ENCODE data around the gene ALPK3. TPM values are rescaled to one million over a fixed set of nuclear protein-coding genes. Genes with fewer than 3 reads are reported as not detected.
"Not testable (repeated sequence)": the region's sequence is repeated elsewhere in the genome, so short reads cannot be mapped to it uniquely, and the experiment has no call there.

Gene ALPK3
- polyA plus RNA-seq, 2 donors, result 1.8 to 10.5 TPM

- 85% methylated on average over 5 of the region's 5 CpGs for WGBS, 2 donors
- Histone ChIP-seq H3K4me1 (ENCODE audit: control insufficient read depth in 2 of 2, insufficient read depth in 2 of 2, low read length in 1 of 2) (no peaks in the 10 kb centered on the region), H3K36me3 (ENCODE audit: control insufficient read depth in 2 of 2, insufficient read depth in 2 of 2, low read length in 1 of 2) (no peaks in the 10 kb centered on the region), H3K27me3 (ENCODE audit: control insufficient read depth in 1 of 2, insufficient read depth in 2 of 2, low read length in 2 of 2) (no peaks in the 10 kb centered on the region), H3K4me3 (ENCODE audit: low read depth in 1 of 2, low read length in 2 of 2) (no peak overlapping the region), H3K27ac (ENCODE audit: low read depth in 2 of 2, low read length in 1 of 2) (no peak overlapping the region), H3K9me3 (ENCODE audit: control insufficient read depth in 2 of 2, insufficient read depth in 1 of 2, low read depth in 1 of 2, low read length in 1 of 2) (no peaks in the 10 kb centered on the region)
These were observed 58.0 kb downstream of the ALPK3 start for GRCh38 chr15:84874981-84875699.

GRCh38 chr15:84876269-84876668, 59.1 kb downstream of the ALPK3 start:
- Histone ChIP-seq H3K9me3 (ENCODE audit: control insufficient read depth in 2 of 2, insufficient read depth in 1 of 2, low read depth in 1 of 2, low read length in 1 of 2) (no peaks in the 10 kb centered on the region), H3K27ac (ENCODE audit: low read depth in 2 of 2, low read length in 1 of 2) (no peak overlapping the region), H3K27me3 (ENCODE audit: control insufficient read depth in 1 of 2, insufficient read depth in 2 of 2, low read length in 2 of 2) (no peaks in the 10 kb centered on the region), H3K36me3 (ENCODE audit: control insufficient read depth in 2 of 2, insufficient read depth in 2 of 2, low read length in 1 of 2) (no peaks in the 10 kb centered on the region), H3K4me3 (ENCODE audit: low read depth in 1 of 2, low read length in 2 of 2) (no peak overlapping the region), H3K4me1 (ENCODE audit: control insufficient read depth in 2 of 2, insufficient read depth in 2 of 2, low read length in 1 of 2) (no peaks in the 10 kb centered on the region)

GRCh38 chr15:84877701-84878100, 60.5 kb downstream of the ALPK3 start:
- not testable (repeated sequence) for H3K27ac ChIP-seq (ENCODE audit: low read depth in 2 of 2, low read length in 1 of 2); H3K4me3 ChIP-seq (ENCODE audit: low read depth in 1 of 2, low read length in 2 of 2); H3K36me3 ChIP-seq (ENCODE audit: control insufficient read depth in 2 of 2, insufficient read depth in 2 of 2, low read length in 1 of 2); H3K4me1 ChIP-seq (ENCODE audit: control insufficient read depth in 2 of 2, insufficient read depth in 2 of 2, low read length in 1 of 2); H3K9me3 ChIP-seq (ENCODE audit: control insufficient read depth in 2 of 2, insufficient read depth in 1 of 2, low read depth in 1 of 2, low read length in 1 of 2); H3K27me3 ChIP-seq (ENCODE audit: control insufficient read depth in 1 of 2, insufficient read depth in 2 of 2, low read length in 2 of 2)
- WGBS, 2 donors, result 90 to 97% methylated on average over 3 of the region's 3 CpGs

- H3K36me3 ChIP-seq (ENCODE audit: control insufficient read depth in 2 of 2, insufficient read depth in 2 of 2, low read length in 1 of 2), result no peaks in the 10 kb centered on the region
- no peaks in the 10 kb centered on the region for H3K9me3 ChIP-seq (ENCODE audit: control insufficient read depth in 2 of 2, insufficient read depth in 1 of 2, low read depth in 1 of 2, low read length in 1 of 2)
- H3K27ac ChIP-seq (ENCODE audit: low read depth in 2 of 2, low read length in 1 of 2), result no peak overlapping the region
- H3K4me3 ChIP-seq (ENCODE audit: low read depth in 1 of 2, low read length in 2 of 2), result no peak overlapping the region
- no peaks in the 10 kb centered on the region for H3K27me3 ChIP-seq (ENCODE audit: control insufficient read depth in 1 of 2, insufficient read depth in 2 of 2, low read length in 2 of 2)
- H3K4me1 ChIP-seq (ENCODE audit: control insufficient read depth in 2 of 2, insufficient read depth in 2 of 2, low read length in 1 of 2), result no peaks in the 10 kb centered on the region
- 44 to 48% methylated on average over 4 of the region's 4 CpGs for WGBS, 2 donors
These were observed 61.3 kb downstream of the ALPK3 start for GRCh38 chr15:84878504-84878903.

GRCh38 chr15:84879088-84879780, 62.1 kb downstream of the ALPK3 start:
- 90 to 91% methylated on average over 11 of the region's 11 CpGs for WGBS, 2 donors
- no peaks in the 10 kb centered on the region for H3K27me3 ChIP-seq (ENCODE audit: control insufficient read depth in 1 of 2, insufficient read depth in 2 of 2, low read length in 2 of 2)
- no peaks in the 10 kb centered on the region for H3K36me3 ChIP-seq (ENCODE audit: control insufficient read depth in 2 of 2, insufficient read depth in 2 of 2, low read length in 1 of 2)
- H3K4me1 ChIP-seq (ENCODE audit: control insufficient read depth in 2 of 2, insufficient read depth in 2 of 2, low read length in 1 of 2), result no peaks in the 10 kb centered on the region
- no peaks in the 10 kb centered on the region for H3K9me3 ChIP-seq (ENCODE audit: control insufficient read depth in 2 of 2, insufficient read depth in 1 of 2, low read depth in 1 of 2, low read length in 1 of 2)
- H3K4me3 ChIP-seq (ENCODE audit: low read depth in 1 of 2, low read length in 2 of 2), result no peak overlapping the region
- H3K27ac ChIP-seq (ENCODE audit: low read depth in 2 of 2, low read length in 1 of 2), result no peak overlapping the region

- WGBS, 2 donors, result 82 to 88% methylated on average over 3 of the region's 3 CpGs
- no peaks in the 10 kb centered on the region for H3K9me3 ChIP-seq (ENCODE audit: control insufficient read depth in 2 of 2, insufficient read depth in 1 of 2, low read depth in 1 of 2, low read length in 1 of 2)
- no peak overlapping the region for H3K27ac ChIP-seq (ENCODE audit: low read depth in 2 of 2, low read length in 1 of 2)
- H3K36me3 ChIP-seq (ENCODE audit: control insufficient read depth in 2 of 2, insufficient read depth in 2 of 2, low read length in 1 of 2), result no peaks in the 10 kb centered on the region
- H3K27me3 ChIP-seq (ENCODE audit: control insufficient read depth in 1 of 2, insufficient read depth in 2 of 2, low read length in 2 of 2), result no peaks in the 10 kb centered on the region
- no peaks in the 10 kb centered on the region for H3K4me1 ChIP-seq (ENCODE audit: control insufficient read depth in 2 of 2, insufficient read depth in 2 of 2, low read length in 1 of 2)
- no peak overlapping the region for H3K4me3 ChIP-seq (ENCODE audit: low read depth in 1 of 2, low read length in 2 of 2)
These were observed 62.9 kb downstream of the ALPK3 start for GRCh38 chr15:84880007-84880406.

GRCh38 chr15:84880822-84881519, 63.8 kb downstream of the ALPK3 start:
- Histone ChIP-seq H3K27me3 (ENCODE audit: control insufficient read depth in 1 of 2, insufficient read depth in 2 of 2, low read length in 2 of 2) (no peaks in the 10 kb centered on the region), H3K4me1 (ENCODE audit: control insufficient read depth in 2 of 2, insufficient read depth in 2 of 2, low read length in 1 of 2) (no peaks in the 10 kb centered on the region), H3K4me3 (ENCODE audit: low read depth in 1 of 2, low read length in 2 of 2) (no peak overlapping the region), H3K9me3 (ENCODE audit: control insufficient read depth in 2 of 2, insufficient read depth in 1 of 2, low read depth in 1 of 2, low read length in 1 of 2) (no peaks in the 10 kb centered on the region), H3K27ac (ENCODE audit: low read depth in 2 of 2, low read length in 1 of 2) (no peak overlapping the region), H3K36me3 (ENCODE audit: control insufficient read depth in 2 of 2, insufficient read depth in 2 of 2, low read length in 1 of 2) (no peaks in the 10 kb centered on the region)
- 85 to 86% methylated on average over 8 of the region's 8 CpGs for WGBS, 2 donors

- no peaks in the 10 kb centered on the region for H3K9me3 ChIP-seq (ENCODE audit: control insufficient read depth in 2 of 2, insufficient read depth in 1 of 2, low read depth in 1 of 2, low read length in 1 of 2)
- 81% methylated on average over 7 of the region's 7 CpGs for WGBS, 2 donors
These were observed 64.3 kb downstream of the ALPK3 start for GRCh38 chr15:84881520-84881830.

GRCh38 chr15:84883466-84883865, 66.3 kb downstream of the ALPK3 start:
- WGBS, 2 donors, result 75 to 82% methylated on average over 6 of the region's 6 CpGs

More at GRCh38 chr15:84881520-84881830, 64.3 kb downstream of the ALPK3 start:
- Histone ChIP-seq H3K4me1 (ENCODE audit: control insufficient read depth in 2 of 2, insufficient read depth in 2 of 2, low read length in 1 of 2) (no peaks in the 10 kb centered on the region), H3K4me3 (ENCODE audit: low read depth in 1 of 2, low read length in 2 of 2) (no peak overlapping the region), H3K36me3 (ENCODE audit: control insufficient read depth in 2 of 2, insufficient read depth in 2 of 2, low read length in 1 of 2) (no peaks in the 10 kb centered on the region), H3K27ac (ENCODE audit: low read depth in 2 of 2, low read length in 1 of 2) (no peak overlapping the region), H3K27me3 (ENCODE audit: control insufficient read depth in 1 of 2, insufficient read depth in 2 of 2, low read length in 2 of 2) (no peaks in the 10 kb centered on the region)

More at GRCh38 chr15:84883466-84883865, 66.3 kb downstream of the ALPK3 start:
- no peak overlapping the region for H3K4me3 ChIP-seq (ENCODE audit: low read depth in 1 of 2, low read length in 2 of 2)
- no peaks in the 10 kb centered on the region for H3K36me3 ChIP-seq (ENCODE audit: control insufficient read depth in 2 of 2, insufficient read depth in 2 of 2, low read length in 1 of 2)
- H3K27me3 ChIP-seq (ENCODE audit: control insufficient read depth in 1 of 2, insufficient read depth in 2 of 2, low read length in 2 of 2), result no peaks in the 10 kb centered on the region
- H3K4me1 ChIP-seq (ENCODE audit: control insufficient read depth in 2 of 2, insufficient read depth in 2 of 2, low read length in 1 of 2), result no peaks in the 10 kb centered on the region
- H3K9me3 ChIP-seq (ENCODE audit: control insufficient read depth in 2 of 2, insufficient read depth in 1 of 2, low read depth in 1 of 2, low read length in 1 of 2), result no peaks in the 10 kb centered on the region
- no peak overlapping the region for H3K27ac ChIP-seq (ENCODE audit: low read depth in 2 of 2, low read length in 1 of 2)

Measured in esophagus (tissue), 2 donors.